ENCODE measurements around the gene ASXL2.

The ASXL2 gene

GRCh38 chr2:25757906-25758305 lies 120.4 kb downstream of the ASXL2 start:
- DNase-seq (no peak), ATAC-seq (no peak)
- Mint-ChIP-seq H3K27ac (peak overlapping the region in 1 of 2 donors; percentile 37), H3K4me1 (peaks cover 32% of the 10 kb centered on the region), H3K27me3 (no peaks in the 10 kb centered on the region), H3K4me3 (no peak overlapping the region), H3K9me3 (no peaks in the 10 kb centered on the region)

- no peak overlapping the region for H3K4me3 Mint-ChIP-seq
- H3K4me1 Mint-ChIP-seq = peaks cover 33% of the 10 kb centered on the region
- H3K27me3 Mint-ChIP-seq = no peaks in the 10 kb centered on the region
- no peak for DNase-seq
- no peak for ATAC-seq
- H3K27ac Mint-ChIP-seq = no peak overlapping the region
- H3K9me3 Mint-ChIP-seq = no peaks in the 10 kb centered on the region
Measured at GRCh38 chr2:25756536-25756935, 121.8 kb downstream of the ASXL2 start.

- Mint-ChIP-seq H3K9me3 (no peaks in the 10 kb centered on the region), H3K4me1 (peaks cover 30% of the 10 kb centered on the region), H3K27ac (peak overlapping the region; percentile 52 to 75), H3K4me3 (no peak overlapping the region), H3K27me3 (no peaks in the 10 kb centered on the region)
- peak; percentile 50 for ATAC-seq
- no peak for DNase-seq
Measured at GRCh38 chr2:25749676-25750075, 128.6 kb downstream of the ASXL2 start.

- ATAC-seq (no peak), DNase-seq (no peak)
- H3K27me3 Mint-ChIP-seq = no peaks in the 10 kb centered on the region
Measured at GRCh38 chr2:25744055-25744454, 134.2 kb downstream of the ASXL2 start.

GRCh38 chr2:25743132-25743830 lies 135.0 kb downstream of the ASXL2 start:
- H3K4me3 Mint-ChIP-seq = no peak overlapping the region
- H3K27ac Mint-ChIP-seq = peak overlapping the region; percentile 36 to 58
- ATAC-seq (no peak), DNase-seq (no peak)
- no peaks in the 10 kb centered on the region for H3K9me3 Mint-ChIP-seq
- no peaks in the 10 kb centered on the region for H3K27me3 Mint-ChIP-seq
- H3K4me1 Mint-ChIP-seq = peaks cover 25% of the 10 kb centered on the region

More at GRCh38 chr2:25744055-25744454, 134.2 kb downstream of the ASXL2 start:
- Mint-ChIP-seq H3K9me3 (no peaks in the 10 kb centered on the region), H3K4me1 (peaks cover 25% of the 10 kb centered on the region), H3K27ac (no peak overlapping the region), H3K4me3 (no peak overlapping the region)

GRCh38 chr2:25742501-25742900 lies 135.8 kb downstream of the ASXL2 start:
- no peak overlapping the region for H3K27ac Mint-ChIP-seq
- ATAC-seq (no peak), DNase-seq (no peak)
- no peaks in the 10 kb centered on the region for H3K9me3 Mint-ChIP-seq
- peaks cover 25% of the 10 kb centered on the region for H3K4me1 Mint-ChIP-seq
- no peaks in the 10 kb centered on the region for H3K27me3 Mint-ChIP-seq
- no peak overlapping the region for H3K4me3 Mint-ChIP-seq

GRCh38 chr2:25740810-25741381 lies 137.4 kb downstream of the ASXL2 start:
- Mint-ChIP-seq H3K27ac (no peak overlapping the region), H3K4me3 (no peak overlapping the region), H3K4me1 (peaks cover 25% of the 10 kb centered on the region), H3K9me3 (no peaks in the 10 kb centered on the region), H3K27me3 (no peaks in the 10 kb centered on the region)
- DNase-seq = no peak
- ATAC-seq = no peak

GRCh38 chr2:25738383-25739343 lies 139.6 kb downstream of the ASXL2 start:
- Mint-ChIP-seq H3K9me3 (no peaks in the 10 kb centered on the region), H3K4me3 (no peak overlapping the region), H3K27me3 (no peaks in the 10 kb centered on the region), H3K4me1 (peaks cover 14% of the 10 kb centered on the region), H3K27ac (no peak overlapping the region)
- ATAC-seq = no peak
- DNase-seq = no peak

GRCh38 chr2:25736899-25737515 lies 141.3 kb downstream of the ASXL2 start:
- DNase-seq = no peak
- Mint-ChIP-seq H3K27me3 (no peaks in the 10 kb centered on the region), H3K27ac (peak overlapping the region in 1 of 2 donors; percentile 59), H3K9me3 (no peaks in the 10 kb centered on the region), H3K4me1 (peaks cover 4% of the 10 kb centered on the region), H3K4me3 (no peak overlapping the region)
- ATAC-seq = no peak

- Mint-ChIP-seq H3K4me1 (no peaks in the 10 kb centered on the region), H3K9me3 (no peaks in the 10 kb centered on the region), H3K4me3 (no peak overlapping the region), H3K27ac (peak overlapping the region in 1 of 2 donors; percentile 39), H3K27me3 (no peaks in the 10 kb centered on the region)
- no peak for ATAC-seq
- no peak for DNase-seq
Measured at GRCh38 chr2:25735835-25736234, 142.5 kb downstream of the ASXL2 start.

GRCh38 chr2:25728559-25728958 lies 149.7 kb downstream of the ASXL2 start:
- no peaks in the 10 kb centered on the region for H3K9me3 Mint-ChIP-seq
- DNase-seq (no peak), ATAC-seq (no peak)
- H3K4me1 Mint-ChIP-seq = no peaks in the 10 kb centered on the region
- H3K4me3 Mint-ChIP-seq = no peak overlapping the region
- H3K27ac Mint-ChIP-seq = peak overlapping the region in 1 of 2 donors; percentile 82
- peaks cover 10% of the 10 kb centered on the region for H3K27me3 Mint-ChIP-seq

GRCh38 chr2:25726522-25726921 lies 151.8 kb downstream of the ASXL2 start:
- no peak overlapping the region for H3K4me3 Mint-ChIP-seq
- ATAC-seq (no peak), DNase-seq (no peak)
- no peaks in the 10 kb centered on the region for H3K9me3 Mint-ChIP-seq
- H3K27ac Mint-ChIP-seq = no peak overlapping the region
- no peaks in the 10 kb centered on the region for H3K4me1 Mint-ChIP-seq
- H3K27me3 Mint-ChIP-seq = peaks cover 10% of the 10 kb centered on the region

- no peak overlapping the region for H3K4me3 Mint-ChIP-seq
- ATAC-seq = no peak
- H3K9me3 Mint-ChIP-seq = no peaks in the 10 kb centered on the region
- no peaks in the 10 kb centered on the region for H3K4me1 Mint-ChIP-seq
- H3K27ac Mint-ChIP-seq = no peak overlapping the region
- no peak for DNase-seq
- peaks cover 10% of the 10 kb centered on the region for H3K27me3 Mint-ChIP-seq
Measured at GRCh38 chr2:25725877-25726276, 152.4 kb downstream of the ASXL2 start.

- no peak overlapping the region for H3K27ac Mint-ChIP-seq
- H3K27me3 Mint-ChIP-seq = peaks cover 16% of the 10 kb centered on the region
- no peaks in the 10 kb centered on the region for H3K9me3 Mint-ChIP-seq
- no peak for ATAC-seq
- no peak overlapping the region for H3K4me3 Mint-ChIP-seq
- no peaks in the 10 kb centered on the region for H3K4me1 Mint-ChIP-seq
- no peak for DNase-seq
Measured at GRCh38 chr2:25724756-25725155, 153.5 kb downstream of the ASXL2 start.

- peaks cover 7% of the 10 kb centered on the region for H3K4me1 Mint-ChIP-seq
- H3K9me3 Mint-ChIP-seq = no peaks in the 10 kb centered on the region
- DNase-seq (no peak), ATAC-seq (no peak)
- peaks cover 12% of the 10 kb centered on the region for H3K27me3 Mint-ChIP-seq
- H3K4me3 Mint-ChIP-seq = no peak overlapping the region
- no peak overlapping the region for H3K27ac Mint-ChIP-seq
Measured at GRCh38 chr2:25722224-25722623, 156.1 kb downstream of the ASXL2 start.

Data from stimulated activated naive CD8-positive, alpha-beta T cell treated with anti-CD3 and anti-CD28 coated beads, Interleukin-15, amount 100 ng/mL, for 72 hours (primary cell).